HCT116 (cell line): ENCODE data around the gene CAMSAP3. TPM values are rescaled to one million over a fixed set of nuclear protein-coding genes. Genes with fewer than 3 reads are reported as not detected.

Source experiments
- ATAC-seq: fragments of 200-7000 bp; cut with Tn5 transposase; 2 replicates; pipeline ENCODE4 v1.9.1; 2020; ENCODE audit warnings: mild to moderate bottlenecking, moderate library complexity
- BruUV-seq: library from RNA; stranded (reverse); fragments of 400-500 nt; replicated peaks from 2 replicates; lab custom pipeline; 2021; lab: Mats Ljungman, UMichigan
- CTCF ChIA-PET: fragments of 300-600 bp; sonication (Branson Sonifier 250); formaldehyde crosslinking; loops from one replicate; lab custom pipeline; 2021; ENCODE audit warnings: antibody characterized with exemption; lab: Charles Lee
- POLR2A ChIA-PET: fragments of 300-600, 350-600 bp; sonication (Branson Sonifier 250); formaldehyde crosslinking; loops from one replicate; lab custom pipeline; 2021; ENCODE audit warnings: antibody characterized with exemption; lab: Charles Lee
- RAD21 ChIA-PET, 2 experiments: fragments of 300-600 bp; sonication (Branson Sonifier 250); formaldehyde crosslinking; loops; one replicate each; lab custom pipeline; 2023; ENCODE audit warnings: low total read pairs in 2 of 2; ENCODE audit not compliant: uncharacterized antibody in 2 of 2, unreplicated experiment in 2 of 2, low non-redundant PET in 1 of 2; lab: Charles Lee
- DNase-seq: peaks from one replicate; pipeline ENCODE4 v3.0.0-alpha.2; 2010; ENCODE audit warnings: low read depth, low spot score
- H2AFZ ChIP-seq: fragments of 200-600 bp; shearing (Covaris generic), sonication (generic); 2 replicates; pipeline ENCODE4 v1.6.1; 2017; ENCODE audit warnings: low read depth, mixed run types, mixed read lengths, antibody characterized with exemption, low read length; ENCODE audit not compliant: poor library complexity, severe bottlenecking
- H3K27ac ChIP-seq: 2 replicates; pipeline ENCODE4 v1.5.1; 2012; ENCODE audit warnings: low read depth, low read length
- H3K27me3 ChIP-seq: fragments of 200-600 bp; sonication (generic); 2 replicates; pipeline ENCODE4 v1.6.1; 2016; ENCODE audit warnings: mixed run types, low read length, mixed read lengths; ENCODE audit not compliant: insufficient read depth
- H3K36me3 ChIP-seq, 2 experiments: fragments of 200-500 bp in 1 of 2; fragments of 200-600 bp in 1 of 2; sonication (Bioruptor generic) in 1 of 2; sonication (generic) in 1 of 2; 2 replicates each; pipeline versions ENCODE4 v1.5.1 to v1.6.1; 2014 to 2016; ENCODE audit warnings: low read length in 2 of 2, inconsistent platforms in 1 of 2, mixed read lengths in 1 of 2, mixed run types in 1 of 2; ENCODE audit not compliant: insufficient read depth in 2 of 2, control insufficient read depth in 1 of 2
- H3K4me1 ChIP-seq, 2 experiments: fragments of 200-600 bp in 1 of 2; sonication (generic) in 1 of 2; 2 replicates each; pipeline versions ENCODE4 v1.5.1 to v1.6.1; 2012 to 2017; ENCODE audit warnings: low read length in 2 of 2, inconsistent platforms in 1 of 2, mild to moderate bottlenecking in 1 of 2, mixed read lengths in 1 of 2, mixed run types in 1 of 2, moderate library complexity in 1 of 2; ENCODE audit not compliant: insufficient read depth in 2 of 2, control insufficient read depth in 1 of 2
- H3K4me2 ChIP-seq: fragments of 200-600 bp; sonication (generic); 2 replicates; pipeline ENCODE4 v1.6.1; 2017; ENCODE audit warnings: mixed run types, low read length, mixed read lengths
- H3K4me3 ChIP-seq, 2 experiments: fragments of 200-600 bp in 1 of 2; sonication (generic) in 1 of 2; replicated peaks in 1 of 2; 2 replicates each; pipeline ENCODE4 v1.5.1; 2011 to 2016; ENCODE audit warnings: low read length in 2 of 2, control low read depth in 1 of 2, low read depth in 1 of 2, mild to moderate bottlenecking in 1 of 2, mixed read lengths in 1 of 2, mixed run types in 1 of 2
- H3K79me2 ChIP-seq: fragments of 200-600 bp; sonication (generic); 2 replicates; pipeline ENCODE4 v1.6.1; 2017; ENCODE audit warnings: mild to moderate bottlenecking, mixed run types, low read length, moderate library complexity, mixed read lengths; ENCODE audit not compliant: insufficient read depth
- H3K9ac ChIP-seq: fragments of 200-600 bp; sonication (generic); 2 replicates; pipeline ENCODE4 v1.6.1; 2016; ENCODE audit warnings: low read length, mixed read lengths
- H3K9me2 ChIP-seq: fragments of 200-600 bp; sonication (generic), shearing (Covaris generic); 2 replicates; pipeline ENCODE4 v1.6.1; 2017; ENCODE audit warnings: mixed run types, mild to moderate bottlenecking, moderate library complexity; ENCODE audit not compliant: insufficient read depth
- H3K9me3 ChIP-seq, 2 experiments: fragments of 200-500 bp in 1 of 2; fragments of 200-600 bp in 1 of 2; sonication (Bioruptor generic) in 1 of 2; sonication (generic) in 1 of 2; 2 replicates each; pipeline ENCODE4 v1.6.1; 2014 to 2017; ENCODE audit warnings: low read length in 2 of 2, mixed read lengths in 2 of 2, inconsistent platforms in 1 of 2, low read depth in 1 of 2, mild to moderate bottlenecking in 1 of 2, mixed run types in 1 of 2, moderate library complexity in 1 of 2; ENCODE audit not compliant: control insufficient read depth in 1 of 2, insufficient read depth in 1 of 2
- H4K20me1 ChIP-seq: fragments of 200-600 bp; sonication (generic), shearing (Covaris generic); 2 replicates; pipeline ENCODE4 v1.6.1; 2017; ENCODE audit warnings: mixed run types, mild to moderate bottlenecking, moderate library complexity; ENCODE audit not compliant: insufficient read depth
- CEBPB ChIP-seq: IDR thresholded peaks from 2 replicates; pipeline ENCODE4 v1.6.1; 2012; ENCODE audit warnings: low read depth
- ELF1 ChIP-seq: IDR thresholded peaks from 2 replicates; pipeline ENCODE4 v1.6.1; 2012; ENCODE audit warnings: low read depth, borderline replicate concordance
- EZH2 ChIP-seq: fragments of 200-600 bp; sonication (generic); IDR thresholded peaks from 2 replicates; pipeline ENCODE4 v1.6.1; 2017; ENCODE audit warnings: antibody characterized with exemption, mixed run types
- EZH2phosphoT487 ChIP-seq: fragments of 200-600 bp; IDR thresholded peaks from 2 replicates; pipeline ENCODE4 v1.6.1; 2018; ENCODE audit warnings: antibody characterized with exemption, borderline replicate concordance
- JUND ChIP-seq: IDR thresholded peaks from 2 replicates; pipeline ENCODE4 v1.6.1; 2012
- POLR2A ChIP-seq: IDR thresholded peaks from 2 replicates; pipeline ENCODE4 v1.7.0; 2011; ENCODE audit warnings: borderline replicate concordance; ENCODE audit not compliant: insufficient read depth, insufficient read length; ENCODE audit errors: extremely low read depth
- SIN3A ChIP-seq: IDR thresholded peaks from 2 replicates; pipeline ENCODE4 v1.6.1; 2012; ENCODE audit warnings: low read depth
- SP1 ChIP-seq: IDR thresholded peaks from 2 replicates; pipeline ENCODE4 v1.6.1; 2012; ENCODE audit warnings: low read depth
- SRF ChIP-seq: IDR thresholded peaks from 2 replicates; pipeline ENCODE4 v1.6.1; 2012; ENCODE audit warnings: low read depth
- TCF7L2 ChIP-seq: IDR thresholded peaks from 2 replicates; pipeline ENCODE4 v1.7.0; 2011; ENCODE audit warnings: borderline replicate concordance, inconsistent platforms; ENCODE audit not compliant: insufficient read depth, insufficient read length; ENCODE audit errors: extremely low read depth
- YY1 ChIP-seq: IDR thresholded peaks from 2 replicates; pipeline ENCODE4 v1.6.1; 2011; ENCODE audit warnings: low read length, low read depth, moderate library complexity, mild to moderate bottlenecking; ENCODE audit not compliant: insufficient replicate concordance; ENCODE audit errors: extremely low read depth
- ZFX ChIP-seq: fragments of 450-650 bp; IDR thresholded peaks from 2 replicates; pipeline ENCODE4 v1.6.1; 2017
- ZNF274 ChIP-seq: fragments of 200-500 bp; sonication (Bioruptor generic); IDR thresholded peaks from 2 replicates; pipeline ENCODE4 v1.6.1; 2014; ENCODE audit warnings: mild to moderate bottlenecking, low read depth, low read length, inconsistent platforms
- intact Hi-C: fragments of 100-400 bp; cut with micrococcal nuclease; formaldehyde crosslinking; loops from 2 replicates; pipeline ENCODE4 v1.10.0; 2022
- total RNA-seq: library from RNA; stranded (reverse); gene quantifications from one replicate; pipeline ENCODE4 v1.2.1, GENCODE V29; 2021; ENCODE audit not compliant: unreplicated experiment
- TF ChIP-seq, protein P1 (sequence below): IDR thresholded peaks from 2 replicates; pipeline ENCODE4 v1.6.1; 2012
- TF ChIP-seq, protein P2 (sequence below): IDR thresholded peaks from 2 replicates; pipeline ENCODE4 v1.6.1; 2012
- TF ChIP-seq, protein P3 (sequence below): IDR thresholded peaks from 2 replicates; pipeline ENCODE4 v1.6.1; 2012; ENCODE audit warnings: low read depth

Gene CAMSAP3
- total RNA-seq, 1 experiment from 2014 or later = 24.0 TPM

DNA sequence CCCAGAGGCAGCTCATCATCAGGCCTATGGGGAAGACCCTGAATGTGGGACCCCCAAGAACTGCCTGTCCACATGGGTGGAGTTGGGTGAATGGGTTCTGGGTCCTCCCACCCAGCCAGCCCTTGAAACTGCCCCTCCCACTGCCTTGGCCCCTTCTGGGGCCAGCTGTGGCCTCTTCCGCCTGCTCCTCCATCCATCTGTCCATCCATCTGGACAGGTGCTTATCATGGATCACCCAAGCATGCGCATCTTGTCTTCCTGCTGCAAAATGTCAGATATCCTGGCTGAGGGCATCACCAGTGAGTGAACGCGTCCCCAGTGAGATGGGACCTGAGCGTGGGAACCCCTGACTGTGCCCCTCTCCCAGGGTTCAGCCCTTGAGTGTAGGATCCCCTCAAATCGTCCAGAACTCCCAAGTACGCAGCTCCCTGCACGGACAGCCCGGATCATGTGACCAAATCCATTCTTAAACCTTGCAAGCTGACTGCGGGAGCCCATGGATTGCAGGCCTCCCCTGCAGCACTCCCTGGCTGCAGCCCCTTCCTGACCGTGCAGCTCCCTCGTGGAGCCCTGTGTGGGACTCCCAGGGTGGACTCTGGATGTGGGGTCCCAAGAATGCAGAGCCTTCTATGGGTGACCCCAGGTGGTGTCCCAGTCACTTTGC is 43.3 kb downstream of the CAMSAP3 start:
- intact Hi-C loops = no loop called here
- no peak overlapping the region for H2AFZ ChIP-seq
- TF ChIP-seq EZH2 (no peak), ZFX (no peak), CEBPB (no peak), YY1 (no peak), ELF1 (no peak), SRF (no peak)
- TF ChIP-seq, protein P1, sequence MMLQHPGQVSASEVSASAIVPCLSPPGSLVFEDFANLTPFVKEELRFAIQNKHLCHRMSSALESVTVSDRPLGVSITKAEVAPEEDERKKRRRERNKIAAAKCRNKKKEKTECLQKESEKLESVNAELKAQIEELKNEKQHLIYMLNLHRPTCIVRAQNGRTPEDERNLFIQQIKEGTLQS = no peak
- BruUV-seq = no TSS peak
- no peaks in the 10 kb centered on the region for H4K20me1 ChIP-seq
- CTCF ChIA-PET = no interaction called here
- DNase-seq (no peak), ATAC-seq (no peak)
- H3K27ac ChIP-seq = no peak overlapping the region
- H3K4me3 ChIP-seq = no peak overlapping the region
- no peak overlapping the region for H3K4me2 ChIP-seq
- RAD21 ChIA-PET = no interaction called here
- H3K36me3 ChIP-seq = no peaks in the 10 kb centered on the region; a peak in 1 of 4 replicates
- no peaks in the 10 kb centered on the region for H3K9me2 ChIP-seq
- peaks cover 17% of the 10 kb centered on the region for H3K79me2 ChIP-seq
- H3K27me3 ChIP-seq = no peaks in the 10 kb centered on the region
- POLR2A ChIA-PET = interaction anchor here (1.6 kb wide), 1 partner anchor 10 kb away, joined by 6 read pairs; the partner anchor contains the start of genes PET100 and XAB2
- no peak overlapping the region for H3K9ac ChIP-seq
- peaks cover 8 to 27% of the 10 kb centered on the region in 2 experiments; a peak in 3 of 4 replicates for H3K4me1 ChIP-seq
- H3K9me3 ChIP-seq = peaks cover 0 to 4% of the 10 kb centered on the region in 2 experiments; a peak in 1 of 4 replicates

DNA sequence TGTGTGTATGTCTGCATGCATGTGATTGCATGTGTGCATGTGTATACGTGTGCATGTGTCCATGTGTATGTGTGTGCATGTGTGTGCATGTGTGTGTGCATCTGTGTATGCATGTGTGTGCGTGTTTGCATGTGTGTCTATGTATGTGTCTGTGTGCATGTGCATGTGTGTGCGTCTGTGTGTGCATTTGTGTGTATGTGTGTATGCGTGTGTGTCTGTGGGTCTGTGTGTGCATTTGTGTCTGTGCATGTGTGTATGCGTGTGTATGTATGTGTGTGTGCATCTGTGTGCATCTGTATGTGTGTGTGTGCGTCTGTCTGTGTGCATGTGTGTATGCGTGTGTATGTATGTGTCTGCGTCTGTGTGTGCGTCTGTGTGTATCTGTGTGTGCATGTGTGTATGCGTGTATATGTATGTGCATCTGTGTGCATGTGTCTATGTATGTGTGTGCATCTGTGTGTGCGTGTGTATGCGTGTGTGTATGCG is 44.2 kb downstream of the CAMSAP3 start:
- BruUV-seq = no TSS peak
- Histone ChIP-seq H3K4me3 (no peak overlapping the region), H3K36me3 (no peaks in the 10 kb centered on the region; a peak in 1 of 4 replicates), H2AFZ (no peak overlapping the region), H3K9me2 (no peaks in the 10 kb centered on the region), H3K9ac (no peak overlapping the region), H3K4me1 (peaks cover 8 to 27% of the 10 kb centered on the region in 2 experiments; a peak in 3 of 4 replicates), H3K9me3 (peaks cover 0 to 4% of the 10 kb centered on the region in 2 experiments; a peak in 1 of 4 replicates), H3K27me3 (no peaks in the 10 kb centered on the region), H3K79me2 (peaks cover 17% of the 10 kb centered on the region), H3K27ac (no peak overlapping the region), H3K4me2 (no peak overlapping the region), H4K20me1 (no peaks in the 10 kb centered on the region)
- POLR2A ChIA-PET = no interaction called here
- ATAC-seq (no peak), DNase-seq (no peak)
- RAD21 ChIA-PET = no interaction called here
- intact Hi-C loops = no loop called here
- CTCF ChIA-PET = no interaction called here
- TF ChIP-seq, protein P1 = no peak
- TF ChIP-seq, protein P2, sequence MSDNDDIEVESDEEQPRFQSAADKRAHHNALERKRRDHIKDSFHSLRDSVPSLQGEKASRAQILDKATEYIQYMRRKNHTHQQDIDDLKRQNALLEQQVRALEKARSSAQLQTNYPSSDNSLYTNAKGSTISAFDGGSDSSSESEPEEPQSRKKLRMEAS = no peak
- TF ChIP-seq JUND (no peak), SP1 (no peak), ELF1 (no peak), POLR2A (no peak), EZH2 (no peak), TCF7L2 (no peak), SIN3A (no peak), EZH2phosphoT487 (no peak), ZNF274 (no peak), ZFX (no peak), YY1 (no peak)
- TF ChIP-seq, protein P3, sequence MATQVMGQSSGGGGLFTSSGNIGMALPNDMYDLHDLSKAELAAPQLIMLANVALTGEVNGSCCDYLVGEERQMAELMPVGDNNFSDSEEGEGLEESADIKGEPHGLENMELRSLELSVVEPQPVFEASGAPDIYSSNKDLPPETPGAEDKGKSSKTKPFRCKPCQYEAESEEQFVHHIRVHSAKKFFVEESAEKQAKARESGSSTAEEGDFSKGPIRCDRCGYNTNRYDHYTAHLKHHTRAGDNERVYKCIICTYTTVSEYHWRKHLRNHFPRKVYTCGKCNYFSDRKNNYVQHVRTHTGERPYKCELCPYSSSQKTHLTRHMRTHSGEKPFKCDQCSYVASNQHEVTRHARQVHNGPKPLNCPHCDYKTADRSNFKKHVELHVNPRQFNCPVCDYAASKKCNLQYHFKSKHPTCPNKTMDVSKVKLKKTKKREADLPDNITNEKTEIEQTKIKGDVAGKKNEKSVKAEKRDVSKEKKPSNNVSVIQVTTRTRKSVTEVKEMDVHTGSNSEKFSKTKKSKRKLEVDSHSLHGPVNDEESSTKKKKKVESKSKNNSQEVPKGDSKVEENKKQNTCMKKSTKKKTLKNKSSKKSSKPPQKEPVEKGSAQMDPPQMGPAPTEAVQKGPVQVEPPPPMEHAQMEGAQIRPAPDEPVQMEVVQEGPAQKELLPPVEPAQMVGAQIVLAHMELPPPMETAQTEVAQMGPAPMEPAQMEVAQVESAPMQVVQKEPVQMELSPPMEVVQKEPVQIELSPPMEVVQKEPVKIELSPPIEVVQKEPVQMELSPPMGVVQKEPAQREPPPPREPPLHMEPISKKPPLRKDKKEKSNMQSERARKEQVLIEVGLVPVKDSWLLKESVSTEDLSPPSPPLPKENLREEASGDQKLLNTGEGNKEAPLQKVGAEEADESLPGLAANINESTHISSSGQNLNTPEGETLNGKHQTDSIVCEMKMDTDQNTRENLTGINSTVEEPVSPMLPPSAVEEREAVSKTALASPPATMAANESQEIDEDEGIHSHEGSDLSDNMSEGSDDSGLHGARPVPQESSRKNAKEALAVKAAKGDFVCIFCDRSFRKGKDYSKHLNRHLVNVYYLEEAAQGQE = no peak
